HepG2 (cell line): ENCODE results near the gene DYNC2LI1. TPM values are rescaled to one million over a fixed set of nuclear protein-coding genes. Genes with fewer than 3 reads are reported as not detected.
A peak's percentile ranks its signal among the peaks of the same experiment; 100 is the strongest.

ENCODE experiments used
- FOXC1 ChIP-seq: sonication (generic); formaldehyde crosslinking; IDR thresholded peaks from 2 replicates; pipeline ENCODE4 v1.8.0; 2022; ENCODE audit warnings: mild to moderate bottlenecking, missing genetic modification reagents, borderline replicate concordance
- MAFK ChIP-seq, 2 experiments: IDR thresholded peaks in 1 of 2; conservative IDR thresholded peaks in 1 of 2; 2 replicates each; pipeline ENCODE4 v1.6.1; 2011; ENCODE audit warnings: improper control_type of control experiment in 2 of 2, low read length in 2 of 2
- NCOR1 ChIP-seq: fragments of 200-600 bp; sonication (generic); IDR thresholded peaks from 2 replicates; pipeline ENCODE4 v1.7.0; 2017; ENCODE audit warnings: antibody characterized with exemption, low read length, borderline replicate concordance
- NR0B2 ChIP-seq: sonication (generic); formaldehyde crosslinking; IDR thresholded peaks from 2 replicates; pipeline ENCODE4 v1.4.0; 2020; ENCODE audit warnings: mild to moderate bottlenecking, missing genetic modification reagents
- PHB2 ChIP-seq: fragments of 450-650 bp; IDR thresholded peaks from 2 replicates; pipeline ENCODE4 v1.6.1; 2018; ENCODE audit not compliant: partially characterized antibody
- RERE ChIP-seq: IDR thresholded peaks from 2 replicates; pipeline ENCODE4 v1.6.1; 2016; ENCODE audit warnings: low read depth, missing genetic modification reagents, missing compliant biosample characterization
- RORA ChIP-seq: sonication (generic); formaldehyde crosslinking; IDR thresholded peaks from 2 replicates; pipeline ENCODE4 v1.5.0; 2020; ENCODE audit warnings: mild to moderate bottlenecking, missing genetic modification reagents, moderate library complexity
- ZBTB42 ChIP-seq: sonication (generic); formaldehyde crosslinking; IDR thresholded peaks from 2 replicates; pipeline ENCODE4 v1.5.0; 2020; ENCODE audit warnings: mild to moderate bottlenecking, missing genetic modification reagents
- ZNF256 ChIP-seq: sonication (generic); formaldehyde crosslinking; conservative IDR thresholded peaks from 2 replicates; pipeline ENCODE4 v1.4.0; 2020; ENCODE audit warnings: missing genetic modification reagents
- ZNF431 ChIP-seq: sonication (generic); formaldehyde crosslinking; IDR thresholded peaks from 2 replicates; pipeline ENCODE4 v1.9.0; 2022; ENCODE audit warnings: missing genetic modification reagents, low read depth, mild to moderate bottlenecking, borderline replicate concordance
- ZNF512 ChIP-seq: sonication (generic); formaldehyde crosslinking; IDR thresholded peaks from 2 replicates; pipeline ENCODE4 v1.4.0; 2020; ENCODE audit warnings: mild to moderate bottlenecking, missing genetic modification reagents
- polyA plus RNA-seq, 8 experiments: library from polyadenylated mRNA; depleted of rRNA in 3 of 8; stranded (reverse) in 7 of 8; unstranded in 1 of 8; fragments of >200 nt; fragmentation: Illumina TruSeq in 4 of 8; extraction: Trizol in 4 of 8; gene quantifications; 2 replicates each; pipeline versions ENCODE4 v1.2.1 to v1.2.3, GENCODE V29; 2011 to 2016; ENCODE audit warnings: low read depth in 4 of 8, missing spikeins in 1 of 8, mixed read lengths in 1 of 8; ENCODE audit not compliant: insufficient read depth in 1 of 8
- total RNA-seq, 5 experiments: library from RNA; depleted of rRNA; stranded (reverse); fragments of >200 nt; fragmentation: Illumina TruSeq; extraction: Trizol; gene quantifications; 2 replicates each; pipeline ENCODE4 v1.2.3, GENCODE V29; 2016; ENCODE audit warnings: low read depth in 1 of 5
- TF ChIP-seq, protein P1 (sequence below): sonication (generic); formaldehyde crosslinking; IDR thresholded peaks from 2 replicates; pipeline ENCODE4 v1.4.0; 2020; ENCODE audit warnings: missing genetic modification reagents, borderline replicate concordance
- TF ChIP-seq, protein P2 (sequence below): sonication (generic); formaldehyde crosslinking; IDR thresholded peaks from 2 replicates; pipeline ENCODE4 v1.4.0; 2020; ENCODE audit warnings: missing genetic modification reagents, borderline replicate concordance
- TF ChIP-seq, protein P3 (sequence below): sonication (generic); formaldehyde crosslinking; IDR thresholded peaks from 2 replicates; pipeline ENCODE4 v1.8.0; 2022; ENCODE audit warnings: mild to moderate bottlenecking, missing genetic modification reagents, moderate library complexity

Gene DYNC2LI1
- total and polyA plus RNA-seq, 2 of the 13 experiments (the other 11 are each of a cell fraction or from before 2014, with no cell fraction given): 16.9 to 23.2 TPM

- TF ChIP-seq, protein P1, sequence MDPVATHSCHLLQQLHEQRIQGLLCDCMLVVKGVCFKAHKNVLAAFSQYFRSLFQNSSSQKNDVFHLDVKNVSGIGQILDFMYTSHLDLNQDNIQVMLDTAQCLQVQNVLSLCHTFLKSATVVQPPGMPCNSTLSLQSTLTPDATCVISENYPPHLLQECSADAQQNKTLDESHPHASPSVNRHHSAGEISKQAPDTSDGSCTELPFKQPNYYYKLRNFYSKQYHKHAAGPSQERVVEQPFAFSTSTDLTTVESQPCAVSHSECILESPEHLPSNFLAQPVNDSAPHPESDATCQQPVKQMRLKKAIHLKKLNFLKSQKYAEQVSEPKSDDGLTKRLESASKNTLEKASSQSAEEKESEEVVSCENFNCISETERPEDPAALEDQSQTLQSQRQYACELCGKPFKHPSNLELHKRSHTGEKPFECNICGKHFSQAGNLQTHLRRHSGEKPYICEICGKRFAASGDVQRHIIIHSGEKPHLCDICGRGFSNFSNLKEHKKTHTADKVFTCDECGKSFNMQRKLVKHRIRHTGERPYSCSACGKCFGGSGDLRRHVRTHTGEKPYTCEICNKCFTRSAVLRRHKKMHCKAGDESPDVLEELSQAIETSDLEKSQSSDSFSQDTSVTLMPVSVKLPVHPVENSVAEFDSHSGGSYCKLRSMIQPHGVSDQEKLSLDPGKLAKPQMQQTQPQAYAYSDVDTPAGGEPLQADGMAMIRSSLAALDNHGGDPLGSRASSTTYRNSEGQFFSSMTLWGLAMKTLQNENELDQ (CRISPR knock-in tag): no peak
- TF ChIP-seq, protein P2, sequence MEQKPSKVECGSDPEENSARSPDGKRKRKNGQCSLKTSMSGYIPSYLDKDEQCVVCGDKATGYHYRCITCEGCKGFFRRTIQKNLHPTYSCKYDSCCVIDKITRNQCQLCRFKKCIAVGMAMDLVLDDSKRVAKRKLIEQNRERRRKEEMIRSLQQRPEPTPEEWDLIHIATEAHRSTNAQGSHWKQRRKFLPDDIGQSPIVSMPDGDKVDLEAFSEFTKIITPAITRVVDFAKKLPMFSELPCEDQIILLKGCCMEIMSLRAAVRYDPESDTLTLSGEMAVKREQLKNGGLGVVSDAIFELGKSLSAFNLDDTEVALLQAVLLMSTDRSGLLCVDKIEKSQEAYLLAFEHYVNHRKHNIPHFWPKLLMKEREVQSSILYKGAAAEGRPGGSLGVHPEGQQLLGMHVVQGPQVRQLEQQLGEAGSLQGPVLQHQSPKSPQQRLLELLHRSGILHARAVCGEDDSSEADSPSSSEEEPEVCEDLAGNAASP (CRISPR knock-in tag): no peak
- no peak for TF ChIP-seq FOXC1 (CRISPR knock-in tag)
- no peak for TF ChIP-seq NCOR1
- TF ChIP-seq RERE: no peak
- 0 out of 2 replicates have a peak, but pooled peaks have one; percentile 38 for TF ChIP-seq ZNF431 (CRISPR knock-in tag)
- TF ChIP-seq ZBTB42 (CRISPR knock-in tag): 0 out of 2 replicates have a peak, but pooled peaks have one; percentile 58
- no peak for TF ChIP-seq MAFK (conservative IDR thresholded peaks at IDR 0.05 in 1 of 2, IDR thresholded peaks at IDR 0.05 in 1 of 2; ENCODE audit: low read length in 2 of 2)
- TF ChIP-seq PHB2: no peak
- TF ChIP-seq, protein P3, sequence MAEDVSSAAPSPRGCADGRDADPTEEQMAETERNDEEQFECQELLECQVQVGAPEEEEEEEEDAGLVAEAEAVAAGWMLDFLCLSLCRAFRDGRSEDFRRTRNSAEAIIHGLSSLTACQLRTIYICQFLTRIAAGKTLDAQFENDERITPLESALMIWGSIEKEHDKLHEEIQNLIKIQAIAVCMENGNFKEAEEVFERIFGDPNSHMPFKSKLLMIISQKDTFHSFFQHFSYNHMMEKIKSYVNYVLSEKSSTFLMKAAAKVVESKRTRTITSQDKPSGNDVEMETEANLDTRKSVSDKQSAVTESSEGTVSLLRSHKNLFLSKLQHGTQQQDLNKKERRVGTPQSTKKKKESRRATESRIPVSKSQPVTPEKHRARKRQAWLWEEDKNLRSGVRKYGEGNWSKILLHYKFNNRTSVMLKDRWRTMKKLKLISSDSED (CRISPR knock-in tag): peak; percentile 37; the same call in 1 of the 2 replicates
- TF ChIP-seq ZNF512 (CRISPR knock-in tag): no peak
- TF ChIP-seq RORA (CRISPR knock-in tag): no peak
- peak; percentile 26; the same call in 1 of the 2 replicates for TF ChIP-seq NR0B2
- peak; percentile 83; the same call in 1 of the 2 replicates for TF ChIP-seq ZNF256 (CRISPR knock-in tag)
These were observed 64.9 kb downstream of the DYNC2LI1 start, which contains the start of the genes ABCG5 and ABCG8 (continued) for GRCh38 chr2:43838560-43839267.
